OCI-M2 (cell line): ENCODE results near the gene HEMK1.
A peak's percentile ranks its signal among the peaks of the same experiment; 100 is the strongest.

Experiments used
- DNase-seq: peaks from one replicate; lab custom pipeline; 2025; ENCODE audit not compliant: unreplicated experiment; lab: John Stamatoyannopoulos, UW

Gene HEMK1

DNA sequence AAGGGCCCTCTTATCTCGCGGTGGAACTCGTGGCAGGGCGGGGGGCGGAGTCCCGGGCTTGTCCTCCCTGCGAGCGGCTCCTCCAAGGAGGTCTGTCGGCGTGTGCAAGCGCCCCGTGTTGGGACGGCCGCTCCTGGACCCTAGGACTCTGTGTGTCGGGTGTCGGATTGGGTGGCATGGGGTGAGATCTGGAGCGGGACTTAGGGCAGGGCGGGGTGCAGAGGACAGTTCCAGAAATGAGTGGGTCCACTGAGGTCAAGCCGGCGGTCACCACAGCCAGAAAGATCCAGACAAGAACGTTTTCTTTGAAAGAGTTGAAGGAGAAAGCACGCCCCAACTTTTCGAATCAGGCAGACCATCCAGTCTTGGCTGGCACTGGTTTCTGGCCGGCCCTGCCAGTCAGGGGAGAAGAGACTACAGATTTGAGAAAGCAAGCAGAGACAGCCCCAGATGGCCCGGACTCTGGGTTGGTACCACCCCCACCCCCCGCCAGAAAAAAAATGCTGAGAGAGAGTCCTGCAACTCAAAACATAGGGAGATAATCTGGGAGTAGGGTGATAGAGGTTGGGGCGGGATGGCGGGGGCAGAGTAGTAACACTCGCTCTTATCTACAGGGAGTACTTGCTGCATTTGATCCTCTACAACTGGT, 43.0 kb downstream of the HEMK1 start:
- peak; percentile 35 for DNase-seq

DNA sequence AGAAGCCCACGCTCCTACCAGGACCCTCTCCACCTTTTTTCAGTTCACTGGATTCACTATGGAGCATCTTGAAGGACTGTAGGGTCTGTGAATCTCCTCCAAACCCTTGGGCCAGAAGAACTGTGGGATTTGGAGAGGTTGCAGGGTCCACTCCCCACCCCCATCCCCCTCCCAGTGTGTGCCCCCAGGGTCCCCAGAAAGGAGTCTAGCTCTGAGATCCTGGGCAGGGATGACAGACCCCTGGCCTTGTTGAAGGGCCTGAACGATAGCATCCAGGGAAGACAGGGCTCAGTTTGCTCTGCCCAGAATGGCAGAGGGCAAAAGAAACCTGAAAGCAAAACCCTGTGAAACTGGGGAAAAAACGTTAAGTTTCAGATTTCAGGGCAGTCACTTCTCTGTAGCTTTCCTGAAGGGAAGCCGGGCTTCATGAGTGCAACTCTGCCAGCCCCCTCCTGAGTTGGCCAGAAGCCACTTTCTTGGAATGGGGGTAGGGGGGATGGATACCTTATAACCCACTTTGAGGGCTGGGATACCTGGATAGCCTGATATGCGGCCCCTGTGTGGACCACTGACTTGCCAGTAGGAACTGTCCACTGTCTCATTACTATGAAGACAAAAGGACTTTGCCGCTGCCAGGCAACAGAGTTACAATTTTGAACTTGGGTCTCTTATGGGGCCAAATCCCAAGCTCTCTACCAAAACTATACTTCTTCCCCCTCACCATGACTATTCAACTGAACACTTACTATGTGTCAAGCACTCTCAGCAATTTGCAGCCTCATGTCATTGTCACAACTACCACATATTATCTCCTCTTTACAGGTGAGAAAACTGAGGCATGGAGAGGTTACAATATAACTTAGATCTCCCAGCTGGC, 43.9 kb downstream of the HEMK1 start:
- DNase-seq = no peak

DNA sequence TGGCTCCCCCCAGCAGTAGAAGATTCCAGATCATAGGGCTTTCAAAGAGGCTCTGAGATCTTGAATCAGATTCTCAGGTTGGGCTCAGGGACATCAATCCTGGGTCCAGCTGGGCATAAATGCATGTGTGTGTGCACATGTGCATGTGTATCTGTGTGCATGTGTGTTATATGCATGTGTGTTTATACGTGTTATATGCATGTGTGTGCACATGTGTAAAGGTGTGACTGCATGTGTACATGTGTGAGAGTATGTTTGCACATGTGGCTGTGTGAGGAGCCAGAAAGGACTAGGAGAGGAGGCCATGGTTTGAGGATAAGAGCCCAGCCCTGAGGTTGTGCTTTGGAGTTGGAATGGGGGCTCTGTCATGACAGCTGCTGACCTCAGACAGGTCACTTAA, 45.9 kb downstream of the HEMK1 start:
- no peak for DNase-seq

DNA sequence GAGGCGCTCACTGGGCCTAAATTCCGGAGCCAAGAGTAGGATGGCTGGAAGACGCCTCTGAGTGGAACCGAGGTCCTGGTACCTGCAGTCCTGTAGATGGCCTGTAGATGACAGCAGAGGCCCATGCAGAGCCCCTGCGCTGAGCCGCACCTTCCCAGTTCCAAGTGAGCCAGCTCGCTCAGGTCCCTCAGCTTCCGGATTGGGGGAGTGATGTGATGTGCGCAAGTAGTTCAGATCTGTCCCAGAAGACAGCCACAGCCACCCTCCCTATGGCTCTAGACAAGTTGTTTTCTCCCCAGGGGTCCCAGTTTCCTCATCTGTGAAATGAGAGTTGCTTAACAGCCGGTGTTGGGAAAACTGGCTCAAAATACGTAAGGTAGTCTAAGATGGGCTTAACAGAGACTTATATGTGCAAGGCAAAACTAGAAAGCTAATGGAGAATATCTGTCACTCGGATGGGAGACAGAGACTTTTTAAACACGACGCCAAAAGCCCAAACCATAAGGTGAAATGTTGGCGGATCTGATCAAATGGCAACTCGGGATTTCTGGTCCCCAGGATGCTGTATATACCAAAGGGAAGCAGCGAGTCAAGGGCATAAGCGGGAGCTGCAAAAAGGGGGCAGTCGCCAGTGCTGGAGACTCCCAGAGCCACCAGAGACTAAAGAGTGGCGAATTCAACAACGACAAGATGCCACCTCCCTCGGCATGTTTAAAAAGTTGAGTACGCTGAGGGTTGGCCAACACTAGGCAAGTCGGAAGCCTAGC, 46.9 kb downstream of the HEMK1 start:
- DNase-seq = peak; percentile 54

DNA sequence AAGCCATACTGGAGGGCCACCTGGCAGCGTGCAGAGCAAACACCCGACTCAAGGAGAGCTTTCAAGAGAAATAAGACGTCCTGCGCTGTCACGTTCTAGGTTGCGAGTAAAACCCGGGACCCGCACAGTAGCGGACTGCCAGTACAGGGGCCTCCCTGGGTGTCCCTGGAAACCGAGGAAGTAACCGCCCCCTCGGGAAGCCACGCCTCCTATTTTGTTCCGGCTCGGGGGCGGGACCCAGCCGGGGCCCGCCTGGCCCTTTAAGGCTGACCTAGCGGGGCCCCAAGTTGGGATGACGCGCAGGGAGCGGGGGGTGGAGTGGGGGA, 47.4 kb downstream of the HEMK1 start:
- DNase-seq = peak; percentile 74

DNA sequence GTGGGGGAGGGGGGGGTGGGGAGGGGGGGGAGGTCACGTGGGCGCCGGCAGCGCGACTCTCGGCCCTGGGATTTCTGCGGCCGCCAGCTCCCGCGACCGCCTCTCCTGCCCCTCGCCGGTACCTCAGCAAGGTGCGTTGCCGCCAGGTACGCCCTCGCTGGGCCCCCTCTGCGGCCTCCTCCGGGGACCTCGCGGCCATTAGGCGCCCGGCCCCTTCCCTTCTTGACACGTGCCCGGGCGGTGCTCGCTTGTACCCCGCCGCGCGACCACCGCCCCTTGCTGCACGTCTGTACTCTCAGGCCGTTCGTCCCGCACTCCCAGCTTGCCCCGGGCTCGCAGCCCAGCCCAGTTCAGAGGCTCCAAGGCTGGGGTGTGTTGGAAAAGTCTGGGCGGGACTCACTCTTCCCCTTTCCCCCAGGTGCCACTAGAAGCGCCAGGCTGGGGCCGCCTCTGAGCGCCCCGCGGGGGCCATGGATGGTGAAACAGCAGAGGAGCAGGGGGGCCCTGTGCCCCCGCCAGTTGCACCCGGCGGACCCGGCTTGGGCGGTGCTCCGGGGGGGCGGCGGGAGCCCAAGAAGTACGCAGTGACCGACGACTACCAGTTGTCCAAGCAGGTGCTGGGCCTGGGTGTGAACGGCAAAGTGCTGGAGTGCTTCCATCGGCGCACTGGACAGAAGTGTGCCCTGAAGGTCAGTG, 47.9 kb downstream of the HEMK1 start, which contains the start of gene MAPKAPK3:
Gene MAPKAPK3 (plus strand): TSS at position 56 of the 696 bp plus-strand sequence. CDS start 415 bp downstream, at position 471.
- no peak for DNase-seq

DNA sequence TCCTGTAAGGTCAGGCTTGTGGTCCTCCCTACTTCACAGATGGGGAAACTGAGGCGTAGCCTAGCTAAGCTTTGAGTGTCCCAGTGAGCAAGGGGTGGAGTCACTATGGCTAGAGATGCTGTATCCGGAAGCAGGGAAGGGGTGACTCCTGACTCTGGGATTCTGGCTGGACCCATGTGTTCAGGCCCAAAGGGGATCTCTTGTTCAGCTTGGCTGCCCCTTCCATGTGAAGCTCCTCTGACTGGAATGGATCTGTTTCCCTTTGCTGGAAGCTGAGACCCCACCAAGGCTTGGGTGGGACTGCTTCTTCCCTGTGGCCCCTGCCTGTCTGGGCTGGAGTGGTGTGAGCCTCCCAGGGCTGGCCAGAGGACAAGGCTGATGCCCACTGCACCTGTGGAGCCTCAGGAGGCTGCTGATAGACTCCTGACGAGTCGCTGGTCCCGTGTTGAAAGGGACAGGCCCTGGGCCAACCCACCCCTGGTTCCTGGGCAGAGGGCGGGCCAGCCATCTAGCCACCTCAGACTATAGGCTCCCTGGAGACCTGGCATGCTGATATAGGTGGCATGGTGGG, 48.7 kb downstream of the HEMK1 start:
- DNase-seq = no peak

DNA sequence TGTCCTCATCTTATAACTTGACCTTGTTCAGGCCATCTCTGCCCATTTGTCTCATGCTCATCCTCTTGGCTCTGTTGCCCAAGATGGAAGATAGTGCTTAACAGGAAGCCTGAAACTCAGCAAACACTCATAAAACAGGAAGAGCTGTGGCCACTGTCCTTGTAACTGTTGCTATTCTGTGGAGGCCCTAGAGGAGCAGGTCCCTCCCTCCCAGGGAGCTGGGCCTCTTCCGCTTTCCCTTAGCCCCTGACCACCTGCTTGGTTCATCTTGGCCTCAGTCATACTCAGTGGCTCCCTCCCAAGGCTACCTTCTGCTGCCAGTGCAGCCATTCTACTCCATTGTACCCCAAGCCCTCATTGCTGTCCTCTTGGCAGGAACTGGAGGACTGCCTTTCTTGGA, 51.1 kb downstream of the HEMK1 start:
- DNase-seq = no peak

DNA sequence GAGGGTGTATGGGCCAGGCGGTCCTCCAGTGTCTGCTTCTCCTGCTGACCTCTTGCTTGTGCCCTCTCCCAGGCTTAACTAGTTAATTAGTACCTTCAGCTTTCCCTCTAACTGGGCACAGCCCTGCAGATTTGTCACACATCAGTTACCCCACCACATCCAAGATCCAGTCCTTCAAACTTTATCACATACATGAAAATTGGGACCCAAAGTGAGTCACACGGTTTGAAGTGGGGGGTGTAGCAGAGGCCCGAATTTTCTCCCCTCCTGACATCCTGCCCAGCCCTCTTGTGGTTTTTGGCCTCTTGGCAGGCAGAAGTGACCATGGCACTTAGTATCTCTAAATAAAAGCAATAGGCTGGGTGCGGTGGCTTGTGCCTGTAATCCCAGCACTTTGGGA, 51.5 kb downstream of the HEMK1 start:
- no peak for DNase-seq

DNA sequence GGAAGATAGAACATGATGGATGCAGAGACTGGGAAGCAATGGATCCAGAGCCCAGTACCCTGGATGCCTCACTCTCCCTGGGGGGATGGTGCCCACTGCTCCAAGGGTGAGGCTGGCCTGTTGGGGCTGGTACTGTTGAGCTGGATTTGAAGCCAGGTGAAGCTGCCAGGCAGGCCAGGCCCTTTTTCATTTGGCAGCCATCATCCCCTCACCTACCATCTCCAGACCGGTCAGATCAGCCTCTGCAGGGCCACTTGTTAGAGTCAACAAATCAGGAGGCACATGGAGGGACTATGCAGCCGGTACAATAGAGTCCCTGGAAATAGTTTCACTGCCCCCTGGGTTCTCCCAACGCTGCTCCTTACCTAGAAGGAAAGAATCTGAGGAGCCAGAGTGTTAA, 53.6 kb downstream of the HEMK1 start:
- no peak for DNase-seq

DNA sequence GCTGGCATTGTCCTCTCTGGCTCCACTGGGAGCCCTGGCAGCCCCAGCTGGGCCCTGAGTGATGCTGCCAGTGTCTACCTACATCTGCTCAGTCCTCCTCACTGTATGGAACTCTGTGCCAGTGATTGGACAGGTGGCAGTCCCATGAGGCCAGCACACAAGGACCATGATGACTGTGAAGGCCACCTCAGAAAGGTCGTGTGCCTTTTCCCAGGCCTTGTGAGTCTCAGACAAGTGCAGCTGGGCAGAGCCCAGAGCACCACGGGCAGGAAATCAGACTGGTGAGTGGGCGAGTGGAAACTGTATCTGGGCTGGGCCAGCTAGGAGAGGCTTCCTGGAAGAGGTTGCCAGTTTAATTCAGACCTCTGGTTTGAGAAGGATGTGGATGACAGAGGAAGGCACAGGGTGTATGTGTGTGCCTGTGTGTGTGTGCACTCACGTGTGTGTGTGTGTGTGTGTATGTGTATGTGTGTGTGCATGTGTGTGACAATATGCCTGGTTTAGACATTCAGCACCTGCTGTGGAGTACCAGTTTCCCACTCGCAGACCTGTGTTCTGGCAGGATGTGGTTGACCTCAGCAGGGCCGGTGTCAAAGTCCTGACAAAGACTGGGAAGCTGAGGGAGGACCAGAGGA, 54.6 kb downstream of the HEMK1 start:
- no peak for DNase-seq

DNA sequence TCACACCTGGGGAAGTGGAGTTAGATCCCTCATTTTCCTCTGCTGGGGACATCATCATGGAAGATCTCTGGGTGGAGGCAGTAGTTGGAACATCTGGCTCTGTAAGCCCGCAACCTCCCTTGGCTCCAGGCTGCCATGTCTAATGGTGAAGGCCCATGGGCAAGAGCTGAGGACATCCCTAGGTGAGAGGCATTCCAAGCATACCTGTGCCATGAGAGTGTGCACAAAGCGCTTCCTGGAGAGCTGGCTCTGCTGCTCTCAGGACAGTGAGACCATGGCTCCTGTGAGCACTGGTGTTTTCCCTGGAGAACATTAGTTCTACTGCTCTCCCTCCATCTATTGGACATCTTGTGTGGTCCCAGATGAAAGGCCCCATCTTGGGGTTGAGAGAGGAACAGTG, 55.3 kb downstream of the HEMK1 start:
- DNase-seq = no peak

DNA sequence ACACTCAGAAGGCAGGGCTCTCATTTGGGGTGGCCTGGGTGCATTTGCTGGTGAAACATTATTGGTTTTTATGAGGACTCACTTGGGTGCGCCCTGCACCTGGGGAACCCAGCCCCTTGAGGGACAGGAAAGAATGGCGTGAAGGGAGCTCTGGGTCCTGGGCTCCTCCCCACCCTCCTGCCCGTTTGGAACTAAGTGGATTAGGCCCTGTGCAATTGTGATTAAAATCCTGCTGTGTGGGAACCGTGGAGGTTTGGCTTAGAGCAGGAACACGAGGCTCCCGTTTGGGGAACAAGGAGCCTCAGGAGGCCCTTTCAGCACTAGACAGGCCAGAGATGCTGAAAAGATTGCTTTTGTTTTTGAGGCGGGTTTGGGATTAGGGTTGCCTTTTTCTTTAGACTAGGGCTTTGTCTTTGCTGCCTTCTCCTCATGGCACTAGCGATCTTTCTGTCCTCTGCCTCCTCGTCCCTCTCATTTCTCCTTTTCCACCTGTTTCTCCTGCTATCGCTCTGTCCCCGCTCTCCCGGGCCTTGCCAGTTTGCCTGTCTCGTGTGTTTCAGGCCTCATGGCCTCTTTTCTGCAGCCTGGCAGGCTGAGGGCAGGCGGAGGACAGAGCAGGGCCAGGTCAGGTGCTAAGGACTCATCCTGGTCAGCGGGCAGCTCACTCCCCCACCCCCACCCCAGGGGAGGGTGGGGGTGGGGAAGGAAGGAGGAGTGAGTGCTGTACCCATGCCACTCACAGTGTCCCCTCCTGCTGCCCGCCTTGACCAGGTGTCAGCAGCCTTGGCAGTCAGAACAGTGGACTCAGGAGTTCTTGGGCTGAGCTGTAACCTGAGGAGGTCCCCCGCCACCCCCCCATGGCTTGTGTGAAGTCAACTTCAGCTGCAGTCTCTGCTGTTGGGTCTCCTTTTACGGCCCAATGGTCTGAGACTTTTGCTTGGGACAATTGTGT, 56.2 kb downstream of the HEMK1 start:
- no peak for DNase-seq

DNA sequence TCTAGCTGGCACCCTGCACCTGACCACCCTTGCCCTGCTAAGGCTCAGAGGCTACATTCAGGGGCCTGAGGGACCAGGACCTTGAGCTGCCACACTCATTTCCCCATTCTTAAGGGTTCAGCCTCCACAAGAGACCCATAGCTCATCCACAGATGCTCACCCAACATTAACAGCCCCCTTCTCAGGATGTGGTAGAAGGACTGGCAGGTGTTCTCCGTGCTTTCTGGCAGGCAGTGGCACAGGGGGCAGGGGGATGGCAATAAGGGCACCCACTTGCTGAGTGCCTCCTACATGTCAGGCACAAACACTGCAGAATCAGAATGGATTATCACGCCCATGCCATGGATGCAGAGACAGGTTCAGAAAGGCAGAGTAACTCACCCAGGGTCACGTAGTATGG, 57.1 kb downstream of the HEMK1 start:
- no peak for DNase-seq

DNA sequence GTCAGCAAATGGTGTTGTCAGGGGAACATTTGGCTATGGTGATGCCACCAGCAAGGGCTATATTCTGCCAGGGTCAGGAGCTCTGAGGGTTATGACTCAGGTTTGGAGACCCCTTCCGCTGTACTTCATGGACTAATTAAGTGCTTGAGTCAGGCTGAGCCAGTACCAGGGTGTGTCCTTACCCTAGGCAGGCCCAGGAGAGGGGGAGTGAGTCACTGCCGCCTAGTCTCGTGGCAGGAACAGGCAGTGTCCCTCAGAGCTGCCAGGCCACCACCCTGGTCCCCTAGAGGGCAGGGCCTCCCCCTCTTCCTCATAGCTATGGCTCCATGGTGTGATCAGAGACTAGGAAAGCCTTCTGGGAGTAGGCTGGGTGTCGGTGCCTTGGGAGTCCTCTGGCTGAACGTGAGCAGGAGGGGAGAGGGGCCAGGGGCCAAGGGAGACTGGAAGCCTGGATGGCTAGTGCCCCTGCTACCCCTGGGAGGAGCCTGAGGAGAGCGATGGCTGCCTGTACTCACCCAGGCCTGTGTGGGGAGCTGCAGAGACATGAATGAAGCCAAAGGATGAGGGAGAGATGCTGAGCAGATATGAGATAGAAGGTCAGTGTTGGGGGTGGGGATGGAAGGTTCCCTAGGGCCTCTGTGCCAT, 58.2 kb downstream of the HEMK1 start:
- no peak for DNase-seq

DNA sequence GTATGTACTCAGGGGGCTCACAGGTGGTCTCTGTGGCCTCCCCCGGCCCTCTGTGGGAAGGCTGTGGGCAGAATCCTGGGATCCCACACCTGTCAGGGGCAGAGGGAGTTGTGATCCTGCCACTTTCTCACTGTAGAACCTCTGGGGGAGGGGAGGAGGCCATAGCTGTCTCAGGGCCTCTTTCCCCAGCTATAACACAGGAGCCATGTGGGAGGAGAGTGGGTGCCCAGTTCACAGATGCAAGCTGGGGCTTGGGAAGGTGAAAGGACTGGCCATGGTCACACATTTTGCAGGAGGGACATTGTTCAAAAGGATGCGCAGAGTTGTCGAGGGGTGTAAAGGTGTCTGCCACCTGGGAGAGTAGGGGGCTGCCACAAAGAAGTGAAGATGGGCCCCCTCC, 59.3 kb downstream of the HEMK1 start:
- no peak for DNase-seq

DNA sequence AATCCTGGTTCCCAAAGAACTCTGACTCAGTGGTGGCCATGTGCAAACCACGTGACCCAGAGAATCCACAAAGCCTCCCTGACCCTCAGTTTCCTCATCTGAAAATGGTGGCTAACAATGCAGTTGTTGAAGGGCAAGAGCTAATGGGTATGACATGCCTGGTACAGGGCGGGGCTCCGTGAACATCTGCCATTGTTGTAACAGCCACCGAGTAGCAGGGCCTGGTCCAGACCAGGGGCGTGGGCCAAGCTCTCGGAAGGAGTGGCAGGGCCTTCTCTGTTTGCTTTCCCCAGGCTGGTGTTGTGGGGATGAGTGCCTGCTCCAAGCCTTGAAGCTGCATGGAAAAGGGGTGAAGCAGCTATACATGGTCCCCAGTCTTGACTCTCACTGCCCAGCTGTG, 61.1 kb downstream of the HEMK1 start:
- DNase-seq = no peak

DNA sequence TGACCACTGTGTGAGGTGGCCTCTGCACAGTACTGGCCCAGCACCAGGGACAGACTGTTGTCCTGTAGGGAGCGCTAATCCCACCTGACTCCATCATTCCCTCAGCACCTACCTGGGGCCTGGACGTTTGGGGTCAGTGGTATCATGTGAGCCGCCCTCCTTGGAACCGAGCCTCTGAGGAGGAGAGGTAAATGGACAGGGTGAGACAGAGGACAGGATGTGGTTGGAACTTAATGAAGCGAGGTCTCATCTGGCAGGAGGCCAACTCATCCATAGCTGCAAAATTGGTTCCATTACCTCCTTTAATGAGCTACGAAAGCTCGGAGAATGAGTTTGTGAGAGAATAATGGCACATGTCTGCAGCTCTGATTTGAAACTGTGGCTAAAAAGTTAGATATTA, 61.6 kb downstream of the HEMK1 start:
- DNase-seq = no peak

DNA sequence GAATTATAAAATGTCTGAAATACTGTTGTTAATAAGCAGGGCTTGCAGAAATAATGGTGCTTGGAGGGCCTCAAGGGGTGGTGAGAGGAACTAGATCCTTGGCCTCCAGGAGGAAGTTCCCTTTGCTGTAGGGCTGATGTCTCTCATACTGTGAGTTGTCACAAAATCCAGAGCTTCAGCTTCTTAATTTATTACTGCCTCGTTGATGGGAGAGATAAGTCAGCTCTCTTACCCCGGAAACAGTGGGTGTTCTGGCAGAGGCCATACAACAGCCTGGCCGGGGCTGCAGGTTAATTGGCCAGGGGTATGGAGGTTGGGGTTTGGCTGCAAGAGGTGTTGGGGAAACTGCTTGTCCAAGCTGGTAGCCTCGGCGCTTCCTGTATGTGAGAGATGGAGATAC, 63.1 kb downstream of the HEMK1 start:
- no peak for DNase-seq
